GM23338 (cell line): Measurements from ENCODE around the gene GNG12. TPM values are rescaled to one million over a fixed set of nuclear protein-coding genes. Genes with fewer than 3 reads are reported as not detected.

Experiments used
- ATAC-seq: fragments of 200-7000 bp; cut with Tn5 transposase; 3 replicates; pipeline ENCODE4 v1.9.1; 2020
- DNase-seq: peaks from one replicate; pipeline ENCODE4 v3.0.0-alpha.2; 2015; ENCODE audit warnings: low spot score
- H2AFZ ChIP-seq: fragments of 200-600 bp; sonication (generic); 2 replicates; pipeline ENCODE4 v1.8.0; 2016; ENCODE audit warnings: antibody characterized with exemption, mild to moderate bottlenecking, moderate library complexity
- H3F3A ChIP-seq: fragments of 200-600 bp; sonication (generic); replicated peaks from 2 replicates; pipeline ENCODE4 v1.8.0; 2017; ENCODE audit warnings: antibody characterized with exemption, mixed run types, low read depth
- H3K27ac ChIP-seq: fragments of 200-600 bp; sonication (generic); 2 replicates; pipeline ENCODE4 v1.6.1; 2016; ENCODE audit warnings: low read depth
- H3K27me3 ChIP-seq: fragments of 200-600 bp; sonication (generic); 2 replicates; pipeline ENCODE4 v1.8.0; 2016; ENCODE audit warnings: mild to moderate bottlenecking, mixed run types, moderate library complexity; ENCODE audit not compliant: insufficient read depth
- H3K36me3 ChIP-seq: fragments of 200-600 bp; sonication (generic); 2 replicates; pipeline ENCODE4 v1.8.0; 2016; ENCODE audit warnings: mild to moderate bottlenecking; ENCODE audit not compliant: insufficient read depth
- H3K4me1 ChIP-seq: fragments of 200-600 bp; sonication (generic); 2 replicates; pipeline ENCODE4 v1.8.0; 2016; ENCODE audit warnings: mild to moderate bottlenecking, moderate library complexity; ENCODE audit not compliant: insufficient read depth
- H3K4me2 ChIP-seq: fragments of 200-600 bp; sonication (generic); 2 replicates; pipeline ENCODE4 v1.7.1; 2017; ENCODE audit warnings: mixed run types
- H3K4me3 ChIP-seq: fragments of 200-600 bp; sonication (generic); 2 replicates; pipeline ENCODE4 v1.6.1; 2016; ENCODE audit warnings: mixed run types
- H3K79me2 ChIP-seq: fragments of 200-600 bp; sonication (generic); replicated peaks from 2 replicates; pipeline ENCODE4 v1.8.0; 2017; ENCODE audit warnings: mild to moderate bottlenecking; ENCODE audit not compliant: insufficient read depth
- H3K9me2 ChIP-seq: fragments of 200-600 bp; sonication (generic); 2 replicates; pipeline ENCODE4 v1.8.0; 2017; ENCODE audit not compliant: insufficient read depth
- H4K20me1 ChIP-seq: fragments of 200-600 bp; sonication (generic); replicated peaks from 2 replicates; pipeline ENCODE4 v1.8.0; 2017; ENCODE audit warnings: mild to moderate bottlenecking; ENCODE audit not compliant: insufficient read depth
- H3K27ac Mint-ChIP-seq: 2 replicates; pipeline ENCODE4 v1.8.0; 2020; ENCODE audit warnings: inconsistent platforms, mild to moderate bottlenecking, moderate library complexity, mixed read lengths
- H3K27me3 Mint-ChIP-seq: 3 replicates; pipeline ENCODE4 v1.8.0; 2022; ENCODE audit warnings: low read depth, mild to moderate bottlenecking, moderate library complexity, mixed read lengths, inconsistent platforms; ENCODE audit not compliant: insufficient read depth, poor library complexity
- H3K36me3 Mint-ChIP-seq: 3 replicates; pipeline ENCODE4 v1.8.0; 2021; ENCODE audit warnings: low read depth, mild to moderate bottlenecking, inconsistent platforms, moderate library complexity, mixed read lengths
- H3K4me1 Mint-ChIP-seq: 3 replicates; pipeline ENCODE4 v1.8.0; 2020; ENCODE audit warnings: mild to moderate bottlenecking, inconsistent platforms, mixed read lengths
- H3K4me3 Mint-ChIP-seq: 3 replicates; pipeline ENCODE4 v1.8.0; 2021; ENCODE audit warnings: moderate library complexity, mild to moderate bottlenecking, inconsistent platforms, mixed read lengths
- H3K9me3 Mint-ChIP-seq: 3 replicates; pipeline ENCODE4 v1.8.0; 2020; ENCODE audit warnings: moderate library complexity, mild to moderate bottlenecking, inconsistent platforms, mixed read lengths
- CREB1 ChIP-seq: fragments of 250-450 bp; sonication (Bioruptor Pico); IDR thresholded peaks from 2 replicates; pipeline ENCODE4 v1.5.0; 2020; ENCODE audit warnings: low read depth, mild to moderate bottlenecking, moderate library complexity
- CTCF ChIP-seq, 2 experiments: fragments of 200-600 bp in 1 of 2; sonication (generic) in 1 of 2; conservative IDR thresholded peaks; 2 replicates each; pipeline versions ENCODE4 v1.5.1 to v1.6.1; 2016 to 2017; ENCODE audit warnings: antibody characterized with exemption in 2 of 2, low read depth in 2 of 2, mild to moderate bottlenecking in 2 of 2, moderate library complexity in 1 of 2
- EZH2phosphoT487 ChIP-seq: fragments of 200-600 bp; sonication (generic); IDR thresholded peaks from one replicate; pipeline ENCODE4 v1.8.1; 2018; ENCODE audit warnings: antibody characterized with exemption; ENCODE audit not compliant: unreplicated experiment
- JUNB ChIP-seq: IDR thresholded peaks from one replicate; pipeline ENCODE4 v1.6.1; 2016; ENCODE audit warnings: antibody characterized with exemption; ENCODE audit not compliant: unreplicated experiment
- POLR2AphosphoS5 ChIP-seq: IDR thresholded peaks from 2 replicates; pipeline ENCODE4 v1.6.1; 2016; ENCODE audit warnings: antibody characterized with exemption, low read depth
- REST ChIP-seq: IDR thresholded peaks from one replicate; pipeline ENCODE4 v1.6.1; 2018; ENCODE audit warnings: antibody characterized with exemption; ENCODE audit not compliant: unreplicated experiment
- STAT1 ChIP-seq: IDR thresholded peaks from one replicate; pipeline ENCODE4 v1.6.1; 2016; ENCODE audit warnings: antibody characterized with exemption; ENCODE audit not compliant: unreplicated experiment
- ZNF114 ChIP-seq: fragments of 250-450 bp; sonication (Bioruptor Pico); IDR thresholded peaks from 2 replicates; pipeline ENCODE4 v1.5.0; 2020; ENCODE audit warnings: mild to moderate bottlenecking, moderate library complexity
- ZNF462 ChIP-seq: fragments of 250-450 bp; sonication (Bioruptor Pico); IDR thresholded peaks from 2 replicates; pipeline ENCODE4 v1.5.0; 2020; ENCODE audit warnings: mild to moderate bottlenecking, moderate library complexity
- polyA plus RNA-seq: library from polyadenylated mRNA; unstranded; fragments of >200 nt; fragmentation: Nextera tagmentation; extraction: Ambion mirVana; gene quantifications from 2 replicates; pipeline ENCODE4 v1.2.1, GENCODE V29; 2016
- total RNA-seq: library from RNA; depleted of rRNA; stranded (reverse); fragments of >200 nt; shearing (Covaris generic); gene quantifications from 2 replicates; pipeline ENCODE4 v1.2.3, GENCODE V29; 2014

GNG12 gene
- total and polyA plus RNA-seq, 2 experiments from 2014 or later = 13.4 to 33.0 TPM

- no peak for TF ChIP-seq CTCF (conservative IDR thresholded peaks at IDR 0.05; ENCODE audit: low read depth in 2 of 2)
These were observed 143.3 kb downstream of the GNG12 start (continued) for GRCh38 chr1:67690018-67690363.

GRCh38 chr1:67689267-67690017 lies 143.8 kb downstream of the GNG12 start:
- H3K36me3 Mint-ChIP-seq = peaks cover 25% of the 10 kb centered on the region
- Histone ChIP-seq H3K27ac (no peak overlapping the region), H3K9me2 (no peaks in the 10 kb centered on the region), H3K79me2 (peaks cover 15% of the 10 kb centered on the region), H3K4me2 (no peak overlapping the region), H2AFZ (no peak overlapping the region), H4K20me1 (peaks cover 4% of the 10 kb centered on the region; the same call in 1 of the 2 replicates), H3F3A (0 out of 2 replicates have a peak, but pooled peaks cover 3% of the 10 kb centered on the region), H3K4me1 (peaks cover 10% of the 10 kb centered on the region), H3K27me3 (no peaks in the 10 kb centered on the region), H3K36me3 (peaks cover 7% of the 10 kb centered on the region), H3K4me3 (no peak overlapping the region)
- ATAC-seq = no peak
- H3K27ac Mint-ChIP-seq = no peak overlapping the region
- H3K9me3 Mint-ChIP-seq = no peaks in the 10 kb centered on the region; the same call in 2 of the 3 replicates
- DNase-seq = no peak
- peaks cover 7% of the 10 kb centered on the region for H3K27me3 Mint-ChIP-seq
- H3K4me1 Mint-ChIP-seq = peaks cover 19% of the 10 kb centered on the region
- no peak overlapping the region for H3K4me3 Mint-ChIP-seq
- TF ChIP-seq STAT1 = no peak
- no peak for TF ChIP-seq REST
- TF ChIP-seq ZNF114 (CRISPR knock-in tag) = no peak
- no peak for TF ChIP-seq CREB1
- no peak for TF ChIP-seq JUNB
- TF ChIP-seq EZH2phosphoT487 = no peak
- TF ChIP-seq POLR2AphosphoS5 = no peak
- no peak for TF ChIP-seq ZNF462
- TF ChIP-seq CTCF (conservative IDR thresholded peaks at IDR 0.05; ENCODE audit: low read depth in 2 of 2) = no peak
